GM12878 (cell line): ENCODE data around the gene METTL17. TPM values are rescaled to one million over a fixed set of nuclear protein-coding genes. Genes with fewer than 3 reads are reported as not detected.

Experiments
- ATAC-seq: fragments of 200-7000 bp; cut with Tn5 transposase; 3 replicates; pipeline ENCODE4 v1.9.1; 2020; ENCODE audit warnings: mild to moderate bottlenecking, moderate library complexity
- BruUV-seq: library from RNA; stranded (reverse); fragments of 400-500 nt; replicated peaks from 2 replicates; lab custom pipeline; 2021; lab: Mats Ljungman, UMichigan
- CTCF ChIA-PET: fragments of 300-600 bp; sonication (Branson Sonifier 250); formaldehyde crosslinking; extraction: SDS; loops from one replicate; lab custom pipeline; 2021; ENCODE audit warnings: inconsistent platforms; lab: Yijun Ruan, JAX
- POLR2A ChIA-PET: fragments of 350-600 bp; formaldehyde crosslinking; extraction: SDS; loops from one replicate; lab custom pipeline; 2021; ENCODE audit warnings: inconsistent platforms; lab: Charles Lee
- RAD21 ChIA-PET: fragments of 300-600 bp; sonication (Branson Sonifier 250); formaldehyde crosslinking; loops from one replicate; lab custom pipeline; 2023; ENCODE audit warnings: antibody characterized with exemption; ENCODE audit not compliant: unreplicated experiment; lab: Charles Lee
- SMC1A ChIA-PET: fragments of 300-600 bp; sonication (Branson Sonifier 250); formaldehyde crosslinking; loops from one replicate; lab custom pipeline; 2023; ENCODE audit not compliant: unreplicated experiment, uncharacterized antibody; lab: Charles Lee
- DNase-seq: peaks from one replicate; pipeline ENCODE4 v3.0.0-alpha.2; 2011; ENCODE audit warnings: low read depth, low spot score
- FAIRE-seq: peaks from 3 replicates; lab custom pipeline; 2011; peaks lifted over from hg19 to GRCh38; lab: Jason Lieb, UNC
- H2AFZ ChIP-seq: 2 replicates; pipeline ENCODE4 v1.6.0; 2011; ENCODE audit warnings: low read depth, low read length, control low read depth; ENCODE audit not compliant: control insufficient read depth
- H3K27ac ChIP-seq: 2 replicates; pipeline ENCODE4 v1.5.1; 2011; ENCODE audit warnings: control low read depth; ENCODE audit not compliant: control insufficient read depth, insufficient read depth
- H3K27me3 ChIP-seq, 2 experiments: replicated peaks in 1 of 2; 2 replicates each; pipeline versions ENCODE4 v1.6.0 to v1.6.1; 2011; ENCODE audit warnings: low read length in 1 of 2; ENCODE audit not compliant: control insufficient read depth in 2 of 2, insufficient read depth in 2 of 2
- H3K36me3 ChIP-seq, 2 experiments: 2 replicates each; pipeline ENCODE4 v1.5.1; 2011; ENCODE audit warnings: low read length in 1 of 2; ENCODE audit not compliant: control insufficient read depth in 2 of 2, insufficient read depth in 2 of 2
- H3K4me1 ChIP-seq: 2 replicates; pipeline ENCODE4 v1.6.1; 2011; ENCODE audit warnings: mild to moderate bottlenecking, low read length, moderate library complexity, mixed read lengths; ENCODE audit not compliant: control insufficient read depth, insufficient read depth
- H3K4me2 ChIP-seq: 2 replicates; pipeline ENCODE4 v1.6.0; 2011; ENCODE audit warnings: control low read depth; ENCODE audit not compliant: control insufficient read depth, insufficient read depth
- H3K4me3 ChIP-seq: fragments of 200-600 bp; sonication (generic); 2 replicates; pipeline ENCODE4 v1.5.1; 2016
- H3K79me2 ChIP-seq: 2 replicates; pipeline ENCODE4 v1.6.0; 2011; ENCODE audit warnings: low read length; ENCODE audit not compliant: control insufficient read depth, insufficient read depth
- H3K9ac ChIP-seq: 2 replicates; pipeline ENCODE4 v1.8.0; 2011; ENCODE audit warnings: low read length, control low read depth, mixed read lengths; ENCODE audit not compliant: control insufficient read depth, insufficient read depth
- H3K9me3 ChIP-seq: replicated peaks from 3 replicates; pipeline ENCODE4 v1.5.1; 2011; ENCODE audit warnings: mild to moderate bottlenecking, low read length; ENCODE audit not compliant: control insufficient read depth, insufficient read depth
- H4K20me1 ChIP-seq: 2 replicates; pipeline ENCODE4 v1.6.0; 2011; ENCODE audit not compliant: control insufficient read depth, insufficient read depth
- ATF3 ChIP-seq: IDR thresholded peaks from 2 replicates; pipeline ENCODE4 v1.6.1; 2011; ENCODE audit warnings: low read depth, mild to moderate bottlenecking, low read length, moderate library complexity, borderline replicate concordance; ENCODE audit errors: extremely low read depth
- BRCA1 ChIP-seq: IDR thresholded peaks from 2 replicates; pipeline ENCODE4 v1.6.1; 2011; ENCODE audit warnings: low read depth, low read length, improper control_type of control experiment
- CHD1 ChIP-seq: IDR thresholded peaks from 2 replicates; pipeline ENCODE4 v1.6.1; 2012; ENCODE audit warnings: low read depth, low read length, improper control_type of control experiment
- CHD4 ChIP-seq: fragments of 200-600 bp; sonication (generic); IDR thresholded peaks from 2 replicates; pipeline ENCODE4 v1.6.1; 2016; ENCODE audit warnings: mild to moderate bottlenecking
- E2F4 ChIP-seq: IDR thresholded peaks from 2 replicates; pipeline ENCODE4 v1.6.1; 2012; ENCODE audit warnings: low read depth, low read length, improper control_type of control experiment
- NBN ChIP-seq: fragments of 450-650 bp; IDR thresholded peaks from 2 replicates; pipeline ENCODE4 v1.6.1; 2016
- NR2C1 ChIP-seq: fragments of 450-650 bp; IDR thresholded peaks from 2 replicates; pipeline ENCODE4 v1.6.1; 2017; ENCODE audit warnings: antibody characterized with exemption, mild to moderate bottlenecking, moderate library complexity
- RAD21 ChIP-seq: IDR thresholded peaks from 2 replicates; pipeline ENCODE4 v1.6.1; 2011; ENCODE audit warnings: mild to moderate bottlenecking, low read depth, low read length, moderate library complexity; ENCODE audit not compliant: insufficient read depth
- ZBTB33 ChIP-seq: fragments of 450-650 bp; IDR thresholded peaks from 2 replicates; pipeline ENCODE4 v1.6.1; 2017; ENCODE audit warnings: mild to moderate bottlenecking
- WGBS: methylation state at CpG from one replicate; pipeline ENCODE4 v1.1.6; 2016; ENCODE audit warnings: low lambda C conversion rate; ENCODE audit not compliant: insufficient replicate concordance, insufficient coverage; ENCODE audit errors: missing lambda C conversion rate; 5-methylcytosine and 5-hydroxymethylcytosine counted together
- in situ Hi-C: fragments of 300-500 bp; cut with MboI; formaldehyde crosslinking; loops from 9 replicates; pipeline ENCODE4 v1.14.3; 2018; ENCODE audit warnings: mixed read lengths
- intact Hi-C: fragments of 100-400 bp; cut with micrococcal nuclease; formaldehyde crosslinking; loops from one replicate; pipeline ENCODE4 v1.14.2; 2022; ENCODE audit not compliant: unreplicated experiment
- polyA plus RNA-seq, 11 experiments: library from polyadenylated mRNA; depleted of rRNA in 4 of 11; unstranded in 6 of 11; stranded (reverse) in 5 of 11; fragments of >200 nt; fragmentation: Nextera tagmentation in 4 of 11; fragmentation: Illumina TruSeq in 1 of 11; extraction: Ambion mirVana in 4 of 11; extraction: Trizol in 1 of 11; gene quantifications; 1 replicate in 1 of 11; 2 replicates in 10 of 11; pipeline versions ENCODE4 v1.2.1 to v1.2.3, GENCODE V29; 2011 to 2016; ENCODE audit warnings: inconsistent platforms in 2 of 11, missing spikeins in 2 of 11, low read depth in 1 of 11
- total RNA-seq, 4 experiments: library from RNA; depleted of rRNA in 3 of 4; stranded (reverse); fragments of >200 nt in 3 of 4; fragmentation: Illumina TruSeq in 1 of 4; extraction: Trizol in 1 of 4; gene quantifications; 2 replicates each; pipeline versions ENCODE4 v1.2.1 to v1.2.3, GENCODE V29; 2013 to 2021

METTL17 gene
- total and polyA plus RNA-seq, 10 of the 15 experiments (the other 5 are each of a cell fraction or from before 2014, with no cell fraction given) = 70.4 to 130 (median 97.5) TPM

- H3K4me1 ChIP-seq = peaks cover 4% of the 10 kb centered on the region; the same call in 1 of the 2 replicates
- no peaks in the 10 kb centered on the region for H3K9me3 ChIP-seq
- no peak overlapping the region for H3K4me3 ChIP-seq
- intact Hi-C loops = no loop called here
- DNase-seq (no peak), ATAC-seq (no peak), FAIRE-seq (no peak)
- POLR2A ChIA-PET = no interaction called here
- no peak overlapping the region for H3K9ac ChIP-seq
- no peaks in the 10 kb centered on the region for H3K36me3 ChIP-seq
- no peaks in the 10 kb centered on the region for H4K20me1 ChIP-seq
- BruUV-seq = no TSS peak
- no peak overlapping the region for H2AFZ ChIP-seq
- in situ Hi-C loops = no loop called here
- CTCF ChIA-PET = interaction anchor here (1.3 to 1.8 kb wide), 2 partner anchors 11 to 68 kb away, joined by 3 to 6 read pairs; no protein-coding TSS in a partner anchor
- 45% methylated on average over 5 of the region's 5 CpGs for WGBS
- H3K27me3 ChIP-seq = peaks cover 15 to 18% of the 10 kb centered on the region in 2 experiments
- no peaks in the 10 kb centered on the region for H3K79me2 ChIP-seq
- H3K4me2 ChIP-seq = no peak overlapping the region
- no peak for TF ChIP-seq RAD21
- TF ChIP-seq ZBTB33 = no peak
- TF ChIP-seq CHD1 = no peak
- no peak for TF ChIP-seq NR2C1
- no peak for TF ChIP-seq CHD4
- TF ChIP-seq BRCA1 = no peak
- no peak for TF ChIP-seq E2F4
- no peak for TF ChIP-seq NBN
- no peak for TF ChIP-seq ATF3
- RAD21 ChIA-PET = interaction anchor here (0.8 kb wide), 1 partner anchor 46 kb away, joined by 3 read pairs; no protein-coding TSS in a partner anchor
- SMC1A ChIA-PET = interaction anchor here (1.6 kb wide), 1 partner anchor 50 kb away, joined by 4 read pairs; no protein-coding TSS in a partner anchor
- H3K27ac ChIP-seq = no peak overlapping the region
Observed at GRCh38 chr14:21020977-21021545, 31.3 kb downstream of the METTL17 start.
